ENCODE measurements around the gene CCDC85B.

DNA sequence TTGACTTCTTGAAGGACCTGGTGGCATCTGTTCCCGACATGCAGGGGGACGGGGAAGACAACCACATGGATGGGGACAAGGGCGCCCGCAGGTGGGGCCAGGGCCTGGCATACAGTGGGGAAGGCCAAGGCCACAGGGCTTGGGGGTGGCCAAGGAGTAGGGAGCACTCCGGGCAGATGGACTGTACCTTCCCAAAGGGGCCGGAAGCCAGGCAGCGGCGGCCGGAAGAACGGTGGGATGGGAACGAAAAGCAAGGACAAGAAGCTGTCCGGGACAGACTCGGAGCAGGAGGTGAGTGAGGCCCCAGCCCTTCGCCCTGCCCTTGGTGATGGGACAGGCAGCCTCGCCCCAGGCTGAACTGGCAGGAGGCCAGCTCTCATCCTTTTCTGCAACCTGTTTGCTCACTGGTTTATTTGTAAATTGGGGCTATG lies 29.9 kb downstream of the CCDC85B start:
- TF ChIP-seq SUZ12 (IDR thresholded peaks at IDR 0.05; ENCODE audit: extremely low read depth, insufficient read depth, insufficient read length) (no peak), ZNF274 (IDR thresholded peaks at IDR 0.05; ENCODE audit: low read depth, low read length) (no peak), YY1 (IDR thresholded peaks at IDR 0.05; ENCODE audit: insufficient read depth, insufficient read length) (no peak)
